Activated T-cell treated with anti-CD3 and anti-CD28 coated beads, Interleukin-2, amount 50 U/mL, for 72 hours (primary cell): ENCODE measurements around the gene DENND10. TPM values are rescaled to one million over a fixed set of nuclear protein-coding genes. Genes with fewer than 3 reads are reported as not detected.
A peak's percentile ranks its signal among the peaks of the same experiment; 100 is the strongest.
"Not testable (repeated sequence)": the region's sequence is repeated elsewhere in the genome, so short reads cannot be mapped to it uniquely, and the experiment has no call there.

Source experiments
- ATAC-seq, 2 donors: fragments of 150-1000 bp; cut with Tn5 transposase; replicated peaks in 1 of 2; 2 replicates each; pipeline ENCODE4 v1.10.0; 2021; ENCODE audit warnings: moderate library complexity in 2 of 2, mild to moderate bottlenecking in 1 of 2
- DNase-seq, 2 donors: peaks; one replicate each; pipeline ENCODE4 v3.0.0; 2021 to 2022; ENCODE audit warnings: mixed read lengths in 1 of 2
- H3K27ac Mint-ChIP-seq: one replicate; pipeline ENCODE4 v1.8.0; 2022; ENCODE audit warnings: mild to moderate bottlenecking, moderate library complexity, mixed read lengths
- H3K27me3 Mint-ChIP-seq: one replicate; pipeline ENCODE4 v1.8.0; 2022; ENCODE audit warnings: low read depth, mixed read lengths
- H3K36me3 Mint-ChIP-seq, 2 donors: one replicate each; pipeline ENCODE4 v1.8.0; 2022; ENCODE audit warnings: mixed read lengths in 2 of 2, mild to moderate bottlenecking in 1 of 2; ENCODE audit not compliant: insufficient read depth in 2 of 2
- H3K4me1 Mint-ChIP-seq: one replicate; pipeline ENCODE4 v1.8.0; 2022; ENCODE audit warnings: low read depth, mixed read lengths
- H3K4me3 Mint-ChIP-seq, 2 donors: one replicate each; pipeline ENCODE4 v1.8.0; 2022; ENCODE audit warnings: mild to moderate bottlenecking in 2 of 2, mixed read lengths in 2 of 2, moderate library complexity in 2 of 2
- H3K9me3 Mint-ChIP-seq, 2 donors: one replicate each; pipeline ENCODE4 v1.8.0; 2022; ENCODE audit warnings: mixed read lengths in 2 of 2
- total RNA-seq, 2 donors: library from RNA; stranded (reverse); gene quantifications; one replicate each; pipeline ENCODE4 v1.2.3, GENCODE V29; 2022

DENND10 gene
- total RNA-seq, 2 donors from 2014 or later = 39.4 to 41.3 TPM

- H3K4me1 Mint-ChIP-seq = peaks cover 40% of the 10 kb centered on the region
- ATAC-seq (no peak), DNase-seq (no peak)
- no peaks in the 10 kb centered on the region for H3K9me3 Mint-ChIP-seq
- H3K27ac Mint-ChIP-seq = peak overlapping the region; percentile 15
- no peaks in the 10 kb centered on the region for H3K27me3 Mint-ChIP-seq
- H3K4me3 Mint-ChIP-seq = no peak overlapping the region
- H3K36me3 Mint-ChIP-seq = peaks cover 21 to 22% of the 10 kb centered on the region in 2 donors
Measured at GRCh38 chr10:119174109-119174508, 70.2 kb downstream of the DENND10 start.

- Mint-ChIP-seq H3K4me1 (peaks cover 56% of the 10 kb centered on the region), H3K36me3 (peaks cover 15 to 18% of the 10 kb centered on the region in 2 donors), H3K27ac (peak overlapping the region; percentile 88), H3K4me3 (peak overlapping the region; percentile 82 to 98), H3K9me3 (no peaks in the 10 kb centered on the region), H3K27me3 (no peaks in the 10 kb centered on the region)
- ATAC-seq (peak; percentile 39 to 47), DNase-seq (no peak)
Measured at GRCh38 chr10:119176166-119176565, 72.3 kb downstream of the DENND10 start.

GRCh38 chr10:119177708-119178371 is 73.9 kb downstream of the DENND10 start:
- Mint-ChIP-seq H3K27ac (peak overlapping the region; percentile 96), H3K4me1 (peaks cover 56% of the 10 kb centered on the region), H3K9me3 (no peaks in the 10 kb centered on the region), H3K36me3 (peaks cover 12 to 13% of the 10 kb centered on the region in 2 donors), H3K27me3 (no peaks in the 10 kb centered on the region), H3K4me3 (peak overlapping the region; percentile 82 to 98)
- peak; percentile 63 to 64 for DNase-seq
- ATAC-seq = peak; percentile 64 to 67

- no peaks in the 10 kb centered on the region for H3K9me3 Mint-ChIP-seq
- H3K4me3 Mint-ChIP-seq = peak within 1 kb of the TSS; percentile 82 to 98
- H3K27me3 Mint-ChIP-seq = no peaks in the 10 kb centered on the region
- ATAC-seq (peak; percentile 88 to 92), DNase-seq (peak; percentile 96 to 97)
- H3K27ac Mint-ChIP-seq = peak within 1 kb of the TSS; percentile 96
- H3K4me1 Mint-ChIP-seq = peaks cover 57% of the 10 kb centered on the region
- H3K36me3 Mint-ChIP-seq = peaks cover 11 to 13% of the 10 kb centered on the region in 2 donors
Measured at GRCh38 chr10:119178372-119179119, 74.6 kb downstream of the DENND10 start, which contains the start of gene PRDX3. TSS of gene PRDX3 (minus strand) at chr10:119178812. CDS start at chr10:119178790, 22 bp downstream.

GRCh38 chr10:119180850-119181400 is 77.0 kb downstream of the DENND10 start:
- H3K27me3 Mint-ChIP-seq, ATAC-seq: not testable (repeated sequence)

GRCh38 chr10:119183664-119184412 is 79.9 kb downstream of the DENND10 start:
- peaks cover 34% of the 10 kb centered on the region for H3K4me1 Mint-ChIP-seq
- H3K36me3 Mint-ChIP-seq = no peaks in the 10 kb centered on the region
- H3K27ac Mint-ChIP-seq = peak overlapping the region; percentile 48
- no peaks in the 10 kb centered on the region for H3K9me3 Mint-ChIP-seq
- ATAC-seq (peak; percentile 89 to 94), DNase-seq (no peak)
- peak overlapping the region; percentile 63 to 68 for H3K4me3 Mint-ChIP-seq
- H3K27me3 Mint-ChIP-seq = no peaks in the 10 kb centered on the region

More at GRCh38 chr10:119180850-119181400, 77.0 kb downstream of the DENND10 start:
- peaks cover 58% of the 10 kb centered on the region for H3K4me1 Mint-ChIP-seq
- not testable (repeated sequence) for H3K36me3 Mint-ChIP-seq, H3K9me3 Mint-ChIP-seq, H3K27ac Mint-ChIP-seq, DNase-seq, H3K4me3 Mint-ChIP-seq

Other genes starting within 250 kb of the DENND10 start
- under 1 TPM; 0.31 to 0.37 TPM for gene NANOS1, start 74.4 kb upstream of the DENND10 start, total RNA-seq
- 100 to 1,000 TPM; 160 to 164 TPM for gene EIF3A, start 23.3 kb upstream of the DENND10 start, total RNA-seq
- 10 to 100 TPM; 31.0 to 35.1 TPM for gene SFXN4, start 61.6 kb downstream of the DENND10 start, total RNA-seq
- 100 to 1,000 TPM; 125 to 134 TPM for gene PRDX3, start 74.7 kb downstream of the DENND10 start, total RNA-seq
- 10 to 100 TPM; 24.8 to 28.1 TPM for gene GRK5, start 103.5 kb downstream of the DENND10 start, total RNA-seq